ENCODE results near the gene NOX5. TPM values are rescaled to one million over a fixed set of nuclear protein-coding genes. Genes with fewer than 3 reads are reported as not detected.

NOX5 gene
- total and polyA plus RNA-seq, 2 of the 13 experiments (the other 11 are each of a cell fraction or from before 2014, with no cell fraction given), result not detected

GRCh38 chr15:69093614-69094013 lies 79.1 kb downstream of the NOX5 start:
- Histone ChIP-seq H3K27me3 (ENCODE audit: control insufficient read depth in 1 of 2, insufficient read depth in 2 of 2, low read length in 2 of 2) (peaks cover 4 to 10% of the 10 kb centered on the region in 2 experiments; a peak in 3 of 5 replicates), H3K79me2 (ENCODE audit: insufficient read depth, low read length) (no peaks in the 10 kb centered on the region), H3K9me3 (ENCODE audit: low read length) (no peaks in the 10 kb centered on the region), H3K4me1 (ENCODE audit: insufficient read depth, low read length) (no peaks in the 10 kb centered on the region), H4K20me1 (ENCODE audit: insufficient read depth, low read length) (no peaks in the 10 kb centered on the region), H3K9ac (ENCODE audit: insufficient read depth, low read depth, low read length) (no peak overlapping the region), H2AFZ (ENCODE audit: low read length) (no peak overlapping the region), H3K27ac (ENCODE audit: extremely low read length, insufficient read depth, low read length) (no peak overlapping the region), H3K4me3 (replicated peaks in 1 of 3; ENCODE audit: insufficient read depth in 1 of 3, low read depth in 2 of 3, low read length in 3 of 3) (no peak overlapping the region), H3K4me2 (ENCODE audit: low read depth, low read length) (no peak overlapping the region), H3K36me3 (replicated peaks in 1 of 2; ENCODE audit: control insufficient read depth in 1 of 2, insufficient read depth in 2 of 2, low read length in 2 of 2) (no peaks in the 10 kb centered on the region)
- in situ Hi-C loops (cut with HindIII; ENCODE audit: extremely low pct_ligation_motif_present, low pct_unique_long_range_greater_than_20kb) (no loop called here), intact Hi-C loops (cut with micrococcal nuclease; ENCODE audit: unreplicated experiment) (no loop called here)
- no peak for ATAC-seq
- ChIA-PET POLR2A (no interaction called here), CTCF (ENCODE audit: low intra/inter-chr PET ratio, low total read pairs) (no interaction called here)
- no TSS peak for BruUV-seq (replicated peaks)
- FAIRE-seq, result no peak
- DNase-seq (ENCODE audit: low spot score), result no peak
- TF ChIP-seq ZNF709 (CRISPR knock-in tag; IDR thresholded peaks at IDR 0.05) (no peak), ZNF615 (CRISPR knock-in tag; IDR thresholded peaks at IDR 0.05; ENCODE audit: borderline replicate concordance) (no peak), ZKSCAN8 (CRISPR knock-in tag; IDR thresholded peaks at IDR 0.05; ENCODE audit: borderline replicate concordance) (no peak), ZSCAN29 (CRISPR knock-in tag; conservative IDR thresholded peaks at IDR 0.05) (no peak), ZBTB43 (CRISPR knock-in tag; conservative IDR thresholded peaks at IDR 0.05) (no peak), ZNF362 (CRISPR knock-in tag; IDR thresholded peaks at IDR 0.05; ENCODE audit: borderline replicate concordance) (no peak), ZNF605 (CRISPR knock-in tag; IDR thresholded peaks at IDR 0.05) (no peak), ZNF879 (CRISPR knock-in tag; IDR thresholded peaks at IDR 0.05) (no peak), ZNF660 (CRISPR knock-in tag; IDR thresholded peaks at IDR 0.05; ENCODE audit: borderline replicate concordance, low read depth) (no peak), ZBTB7B (CRISPR knock-in tag; IDR thresholded peaks at IDR 0.05) (no peak), MAFG (CRISPR knock-in tag; IDR thresholded peaks at IDR 0.05) (no peak), ELF4 (CRISPR knock-in tag; IDR thresholded peaks at IDR 0.05; ENCODE audit: borderline replicate concordance) (no peak)
- TF ChIP-seq, protein P1, sequence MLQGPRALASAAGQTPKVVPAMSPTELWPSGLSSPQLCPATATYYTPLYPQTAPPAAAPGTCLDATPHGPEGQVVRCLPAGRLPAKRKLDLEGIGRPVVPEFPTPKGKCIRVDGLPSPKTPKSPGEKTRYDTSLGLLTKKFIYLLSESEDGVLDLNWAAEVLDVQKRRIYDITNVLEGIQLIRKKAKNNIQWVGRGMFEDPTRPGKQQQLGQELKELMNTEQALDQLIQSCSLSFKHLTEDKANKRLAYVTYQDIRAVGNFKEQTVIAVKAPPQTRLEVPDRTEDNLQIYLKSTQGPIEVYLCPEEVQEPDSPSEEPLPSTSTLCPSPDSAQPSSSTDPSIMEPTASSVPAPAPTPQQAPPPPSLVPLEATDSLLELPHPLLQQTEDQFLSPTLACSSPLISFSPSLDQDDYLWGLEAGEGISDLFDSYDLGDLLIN (CRISPR knock-in tag; IDR thresholded peaks at IDR 0.05; ENCODE audit: borderline replicate concordance), result no peak
